Endodermal cell (in vitro differentiated cells): ENCODE measurements around the gene GATAD2B. TPM values are rescaled to one million over a fixed set of nuclear protein-coding genes. Genes with fewer than 3 reads are reported as not detected.

ENCODE experiments used
- DNase-seq: peaks from one replicate; pipeline ENCODE4 v3.0.0-alpha.2; 2017
- H3K27ac ChIP-seq: 2 replicates; pipeline ENCODE4 v1.5.1; 2013; ENCODE audit warnings: mild to moderate bottlenecking, low read depth, low read length, moderate library complexity
- H3K27me3 ChIP-seq: 2 replicates; pipeline ENCODE4 v1.6.1; 2013; ENCODE audit warnings: mild to moderate bottlenecking, low read length, moderate library complexity; ENCODE audit not compliant: insufficient read depth, control insufficient read depth, poor library complexity, severe bottlenecking
- H3K36me3 ChIP-seq: 2 replicates; pipeline ENCODE4 v1.7.0; 2013; ENCODE audit warnings: mild to moderate bottlenecking, low read length, moderate library complexity; ENCODE audit not compliant: control insufficient read depth, insufficient read depth
- H3K4me1 ChIP-seq: one replicate; pipeline ENCODE4 v1.7.0; 2013; ENCODE audit warnings: low read length; ENCODE audit not compliant: control insufficient read depth, insufficient read depth
- H3K4me3 ChIP-seq: 2 replicates; pipeline ENCODE4 v1.5.1; 2013; ENCODE audit warnings: mild to moderate bottlenecking, low read length, moderate library complexity
- H3K9ac ChIP-seq: 2 replicates; pipeline ENCODE4 v1.6.1; 2013; ENCODE audit warnings: mild to moderate bottlenecking, low read length, moderate library complexity; ENCODE audit not compliant: poor library complexity, severe bottlenecking; ENCODE audit errors: extremely low read depth
- H3K9me3 ChIP-seq: 2 replicates; pipeline ENCODE4 v1.6.1; 2013; ENCODE audit warnings: mild to moderate bottlenecking, low read length, moderate library complexity; ENCODE audit not compliant: control insufficient read depth
- H3K27ac Mint-ChIP-seq: 2 replicates; pipeline ENCODE4 v1.8.0; 2020; ENCODE audit warnings: mixed read lengths
- H3K27me3 Mint-ChIP-seq: 2 replicates; pipeline ENCODE4 v1.8.0; 2021; ENCODE audit warnings: mild to moderate bottlenecking, mixed read lengths; ENCODE audit not compliant: insufficient read depth
- H3K36me3 Mint-ChIP-seq: 2 replicates; pipeline ENCODE4 v1.8.0; 2020; ENCODE audit warnings: low read depth, mixed read lengths
- H3K4me1 Mint-ChIP-seq: 2 replicates; pipeline ENCODE4 v1.8.0; 2020; ENCODE audit warnings: mixed read lengths
- H3K4me3 Mint-ChIP-seq: 2 replicates; pipeline ENCODE4 v1.8.0; 2020; ENCODE audit warnings: mild to moderate bottlenecking, moderate library complexity, mixed read lengths
- H3K9me3 Mint-ChIP-seq: 2 replicates; pipeline ENCODE4 v1.8.0; 2020; ENCODE audit warnings: mild to moderate bottlenecking, mixed read lengths
- CTCF ChIP-seq: fragments of 200-600 bp; sonication (generic); conservative IDR thresholded peaks from 2 replicates; pipeline ENCODE4 v1.5.0; 2021; ENCODE audit warnings: antibody characterized with exemption, mild to moderate bottlenecking
- WGBS, 2 experiments: methylation state at CpG; one replicate each; pipeline versions ENCODE4 v1.1.5 to v1.1.7; 2013; ENCODE audit warnings: missing lambda C conversion rate in 2 of 2, mixed read lengths in 1 of 2; ENCODE audit not compliant: insufficient coverage in 1 of 2, insufficient read length in 1 of 2; 5-methylcytosine and 5-hydroxymethylcytosine counted together
- total RNA-seq, 2 donors: library from RNA; stranded (reverse); fragmentation: NEBNext Ultra II Directional in 1 of 2; extraction: Animal tissue kit (Norgen Biotek cat#: 25700) in 1 of 2; gene quantifications; 2 replicates in 1 of 2; 3 replicates in 1 of 2; pipeline ENCODE4 v1.2.1, GENCODE V29; 2021

Gene GATAD2B
- total RNA-seq, 2 donors from 2014 or later: 45.2 to 51.2 TPM

DNA sequence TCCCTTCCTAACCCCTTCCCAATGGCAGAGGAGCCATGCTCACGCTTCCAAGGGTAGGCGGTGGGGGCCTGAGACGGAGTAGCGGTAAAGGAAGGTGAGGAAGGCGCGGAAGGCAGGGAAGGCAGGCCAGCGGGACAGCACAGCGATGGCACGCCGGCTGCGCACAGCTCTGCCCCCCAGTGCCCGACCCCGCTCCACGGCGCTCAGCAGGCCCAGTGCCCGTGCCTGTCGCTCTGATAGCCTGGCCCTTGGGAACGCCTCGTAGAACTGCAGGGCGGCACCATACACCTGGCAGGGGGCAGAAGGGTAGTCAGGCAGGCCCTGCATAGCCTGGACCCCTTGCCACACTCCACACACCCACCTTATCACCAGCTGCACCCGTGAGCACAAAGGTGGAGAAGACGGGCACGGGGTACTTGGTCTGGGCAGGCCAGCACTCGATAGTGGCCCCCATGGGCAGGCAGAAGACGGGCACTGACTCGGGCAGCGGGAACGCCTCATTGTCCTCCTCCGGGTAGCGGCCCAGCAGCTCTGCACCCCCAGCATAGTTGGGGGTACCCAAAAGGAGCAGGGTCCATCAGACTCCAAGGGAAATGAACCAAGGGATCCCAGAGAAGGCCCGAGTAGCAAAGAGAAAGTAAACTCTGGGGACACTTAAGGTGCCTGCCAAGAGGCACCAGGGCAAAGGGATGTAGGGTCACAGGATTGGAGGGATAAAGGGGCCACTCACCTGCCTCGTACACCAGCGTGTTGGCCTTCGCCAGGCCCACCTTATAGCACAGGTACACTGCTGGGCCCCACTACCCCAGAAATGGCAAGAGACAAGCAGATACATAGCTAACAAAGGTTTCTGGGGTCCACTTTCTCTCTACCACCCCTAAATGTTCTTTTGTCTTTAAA, 19.3 kb upstream of the GATAD2B start:
- TF ChIP-seq CTCF: no peak
- H3K27ac ChIP-seq: no peak overlapping the region
- no peaks in the 10 kb centered on the region for H3K27me3 Mint-ChIP-seq
- WGBS, 2 experiments: 94% methylated on average over 23 to 34 of the region's 34 CpGs
- DNase-seq: no peak
- no peak overlapping the region for H3K9ac ChIP-seq
- no peak overlapping the region for H3K4me3 ChIP-seq
- H3K9me3 ChIP-seq: no peaks in the 10 kb centered on the region
- no peaks in the 10 kb centered on the region for H3K4me1 ChIP-seq
- no peaks in the 10 kb centered on the region for H3K9me3 Mint-ChIP-seq
- peaks cover 4% of the 10 kb centered on the region for H3K4me1 Mint-ChIP-seq
- H3K36me3 ChIP-seq: peaks cover 35% of the 10 kb centered on the region
- H3K27me3 ChIP-seq: no peaks in the 10 kb centered on the region
- no peak overlapping the region for H3K4me3 Mint-ChIP-seq
- H3K27ac Mint-ChIP-seq: peak overlapping the region; percentile 64
- peaks cover 47% of the 10 kb centered on the region for H3K36me3 Mint-ChIP-seq

DNA sequence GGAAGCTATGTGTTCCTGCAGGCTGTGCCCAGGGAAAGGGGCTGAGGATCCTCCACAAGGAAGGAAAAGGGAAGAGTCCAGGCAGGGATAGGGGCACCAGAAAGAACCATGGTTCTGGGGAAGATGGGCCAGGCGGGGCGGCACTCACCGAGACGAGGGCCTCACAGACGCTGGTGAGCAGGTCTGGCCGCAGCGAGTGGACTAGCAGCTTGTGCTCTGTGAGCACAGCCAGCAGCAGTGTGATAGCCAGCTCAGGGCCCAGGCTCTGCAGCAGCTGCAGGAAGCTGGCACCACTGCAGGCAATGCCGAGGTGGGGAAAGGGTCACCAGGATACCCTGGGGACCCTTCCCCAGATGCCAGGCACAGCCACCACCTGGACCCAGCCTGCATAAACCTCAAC, 18.0 kb upstream of the GATAD2B start:
- Histone ChIP-seq H3K4me1 (no peaks in the 10 kb centered on the region), H3K27me3 (no peaks in the 10 kb centered on the region), H3K27ac (no peak overlapping the region), H3K9ac (no peak overlapping the region), H3K9me3 (no peaks in the 10 kb centered on the region), H3K36me3 (peaks cover 40% of the 10 kb centered on the region), H3K4me3 (no peak overlapping the region)
- no peaks in the 10 kb centered on the region for H3K27me3 Mint-ChIP-seq
- DNase-seq: no peak
- H3K4me1 Mint-ChIP-seq: no peaks in the 10 kb centered on the region
- no peaks in the 10 kb centered on the region for H3K9me3 Mint-ChIP-seq
- TF ChIP-seq CTCF: no peak
- no peak overlapping the region for H3K27ac Mint-ChIP-seq
- H3K36me3 Mint-ChIP-seq: peaks cover 57% of the 10 kb centered on the region
- H3K4me3 Mint-ChIP-seq: no peak overlapping the region
- WGBS, 2 experiments: 90 to 94% methylated on average over 7 to 8 of the region's 8 CpGs

GRCh38 chr1:153939476-153939875, 16.7 kb upstream of the GATAD2B start:
- Histone ChIP-seq H3K4me3 (no peak overlapping the region), H3K27me3 (no peaks in the 10 kb centered on the region), H3K9me3 (no peaks in the 10 kb centered on the region), H3K36me3 (peaks cover 50% of the 10 kb centered on the region), H3K9ac (no peak overlapping the region), H3K4me1 (no peaks in the 10 kb centered on the region), H3K27ac (no peak overlapping the region)
- Mint-ChIP-seq H3K4me3 (no peak overlapping the region), H3K27ac (no peak overlapping the region), H3K4me1 (no peaks in the 10 kb centered on the region), H3K27me3 (no peaks in the 10 kb centered on the region), H3K9me3 (no peaks in the 10 kb centered on the region), H3K36me3 (peaks cover 69% of the 10 kb centered on the region)
- TF ChIP-seq CTCF: no peak
- 97% methylated on average over 12 of the region's 12 CpGs for WGBS, 2 experiments
- DNase-seq: no peak
